Stimulated activated naive CD8-positive, alpha-beta T cell treated with anti-CD3 and anti-CD28 coated beads, Interleukin-15, Interleukin-2, amounts not matched to agents 100 U/mL and 50 U/mL, for 24 hours (primary cell): Measurements from ENCODE around the gene STEAP1B.
"Not testable (repeated sequence)": the region's sequence is repeated elsewhere in the genome, so short reads cannot be mapped to it uniquely, and the experiment has no call there.

ENCODE experiments used
- ATAC-seq: fragments of 150-1000 bp; cut with Tn5 transposase; one replicate; pipeline ENCODE4 v1.10.0; 2021
- DNase-seq: peaks from one replicate; pipeline ENCODE4 v3.0.0; 2021

Gene STEAP1B

GRCh38 chr7:22499888-22500689 is at the start of gene STEAP1B:
Gene STEAP1B (minus strand): TSS chr7:22500188. CDS start chr7:22494855, 5,333 bp downstream.
- ATAC-seq: peak; percentile 96
- DNase-seq: peak; percentile 91

- ATAC-seq (no peak), DNase-seq (no peak)
These were observed 49.1 kb upstream of the STEAP1B start for GRCh38 chr7:22549051-22549450.

- DNase-seq (no peak), ATAC-seq (no peak)
These were observed 48.3 kb upstream of the STEAP1B start for GRCh38 chr7:22548313-22548712.

- ATAC-seq: no peak
These were observed 46.8 kb upstream of the STEAP1B start for GRCh38 chr7:22546769-22547168.

GRCh38 chr7:22545529-22545928 is 45.5 kb upstream of the STEAP1B start:
- DNase-seq (no peak), ATAC-seq (no peak)

More at GRCh38 chr7:22546769-22547168, 46.8 kb upstream of the STEAP1B start:
- DNase-seq: no peak

GRCh38 chr7:22544245-22544644 is 44.3 kb upstream of the STEAP1B start:
- no peak for DNase-seq
- no peak for ATAC-seq

GRCh38 chr7:22543169-22543568 is 43.2 kb upstream of the STEAP1B start:
- no peak for ATAC-seq
- no peak for DNase-seq

GRCh38 chr7:22542669-22543068 is 42.7 kb upstream of the STEAP1B start:
- ATAC-seq (no peak), DNase-seq (no peak)

- ATAC-seq (no peak), DNase-seq (no peak)
These were observed 42.3 kb upstream of the STEAP1B start for GRCh38 chr7:22542254-22542653.

GRCh38 chr7:22541789-22542188 is 41.8 kb upstream of the STEAP1B start:
- no peak for DNase-seq

GRCh38 chr7:22528537-22528936 is 28.5 kb upstream of the STEAP1B start:
- not testable (repeated sequence) for DNase-seq, ATAC-seq

More at GRCh38 chr7:22541789-22542188, 41.8 kb upstream of the STEAP1B start:
- no peak for ATAC-seq

- not testable (repeated sequence) for DNase-seq, ATAC-seq
These were observed 24.5 kb upstream of the STEAP1B start for GRCh38 chr7:22524353-22524947.

- DNase-seq, ATAC-seq: not testable (repeated sequence)
These were observed 23.7 kb upstream of the STEAP1B start for GRCh38 chr7:22523478-22524352.

GRCh38 chr7:22519560-22519959 is 19.6 kb upstream of the STEAP1B start:
- not testable (repeated sequence) for ATAC-seq, DNase-seq

GRCh38 chr7:22516950-22517349 is 17.0 kb upstream of the STEAP1B start:
- not testable (repeated sequence) for DNase-seq, ATAC-seq

GRCh38 chr7:22514963-22515362 is 15.0 kb upstream of the STEAP1B start:
- not testable (repeated sequence) for ATAC-seq, DNase-seq

GRCh38 chr7:22507320-22507719 is 7.3 kb upstream of the STEAP1B start:
- not testable (repeated sequence) for ATAC-seq, DNase-seq

- not testable (repeated sequence) for DNase-seq, ATAC-seq
These were observed 6.5 kb upstream of the STEAP1B start for GRCh38 chr7:22506316-22507020.

- ATAC-seq, DNase-seq: not testable (repeated sequence)
These were observed 4.5 kb upstream of the STEAP1B start for GRCh38 chr7:22504519-22504918.

- not testable (repeated sequence) for ATAC-seq, DNase-seq
These were observed 2.1 kb upstream of the STEAP1B start for GRCh38 chr7:22502104-22502503.

GRCh38 chr7:22501336-22501735 is 1.3 kb upstream of the STEAP1B start:
- not testable (repeated sequence) for ATAC-seq, DNase-seq
